Spleen (tissue), 11 donors: ENCODE results near the gene TMEM232. TPM values are rescaled to one million over a fixed set of nuclear protein-coding genes. Genes with fewer than 3 reads are reported as not detected.

Source experiments
- DNase-seq: peaks from one replicate; pipeline ENCODE4 v3.0.0-alpha.2; 2020
- H3K27ac ChIP-seq, 8 donors: fragments of 200-600 bp; sonication (generic) in 7 of 8; 1 replicate in 4 of 8; 2 replicates in 4 of 8; pipeline versions ENCODE4 v1.5.0 to v1.8.0; 2016 to 2021; ENCODE audit warnings: inconsistent platforms in 4 of 8, mild to moderate bottlenecking in 4 of 8, moderate library complexity in 1 of 8
- H3K27me3 ChIP-seq, 7 donors: fragments of 200-600 bp; sonication (generic) in 6 of 7; replicated peaks in 1 of 7; 1 replicate in 4 of 7; 2 replicates in 3 of 7; pipeline versions ENCODE4 v1.5.0 to v1.8.0; 2016 to 2021; ENCODE audit warnings: inconsistent platforms in 3 of 7, mild to moderate bottlenecking in 1 of 7
- H3K36me3 ChIP-seq, 6 donors: fragments of 200-600 bp; sonication (generic) in 5 of 6; 1 replicate in 4 of 6; 2 replicates in 2 of 6; pipeline versions ENCODE4 v1.5.0 to v1.8.0; 2016 to 2021; ENCODE audit warnings: inconsistent platforms in 2 of 6
- H3K4me1 ChIP-seq, 6 donors: fragments of 200-600 bp; sonication (generic) in 5 of 6; 1 replicate in 3 of 6; 2 replicates in 3 of 6; pipeline versions ENCODE4 v1.5.0 to v1.8.0; 2016 to 2021; ENCODE audit warnings: inconsistent platforms in 3 of 6
- H3K4me3 ChIP-seq, 8 donors: fragments of 200-600 bp; sonication (generic) in 7 of 8; 1 replicate in 4 of 8; 2 replicates in 4 of 8; pipeline versions ENCODE4 v1.5.0 to v1.8.0; 2016 to 2021; ENCODE audit warnings: inconsistent platforms in 4 of 8, mild to moderate bottlenecking in 4 of 8, moderate library complexity in 2 of 8
- H3K9me3 ChIP-seq, 8 donors: fragments of 200-600 bp; sonication (generic) in 7 of 8; 1 replicate in 4 of 8; 2 replicates in 4 of 8; pipeline versions ENCODE4 v1.5.0 to v1.8.0; 2016 to 2021; ENCODE audit warnings: inconsistent platforms in 4 of 8
- CTCF ChIP-seq, 11 experiments: fragments of 200-600 bp in 7 of 11; fragments of 450-650 bp in 4 of 11; sonication (generic) in 4 of 11; IDR thresholded peaks in 8 of 11; conservative IDR thresholded peaks in 3 of 11; 1 replicate in 7 of 11; 2 replicates in 4 of 11; pipeline versions ENCODE4 v1.4.0 to v1.8.0; 2016 to 2021; ENCODE audit warnings: antibody characterized with exemption in 11 of 11, inconsistent platforms in 4 of 11, mild to moderate bottlenecking in 1 of 11
- POLR2A ChIP-seq, 3 donors: fragments of 450-650 bp; IDR thresholded peaks; one replicate each; pipeline ENCODE4 v1.5.1; 2017; ENCODE audit warnings: antibody characterized with exemption in 3 of 3, mild to moderate bottlenecking in 1 of 3
- POLR2AphosphoS5 ChIP-seq, 3 donors: sonication (generic); formaldehyde crosslinking; IDR thresholded peaks; one replicate each; pipeline ENCODE4 v1.5.1; 2017; ENCODE audit warnings: antibody characterized with exemption in 3 of 3
- WGBS, 5 donors: extraction: QIAGEN DNeasy Blood & Tissue Kit in 3 of 5; methylation state at CpG; one replicate each; pipeline versions ENCODE4 v1.1.5 to v1.1.7; 2013 to 2018; 5-methylcytosine and 5-hydroxymethylcytosine counted together
- intact Hi-C: fragments of 100-400 bp; cut with DNase I; formaldehyde crosslinking; loops from one replicate; pipeline ENCODE4 v1.15.0; 2023; ENCODE audit warnings: low total_unique reads
- polyA plus RNA-seq, 3 donors: library from polyadenylated mRNA; stranded (reverse); fragments of 200-250 nt; gene quantifications; one replicate each; pipeline ENCODE4 v1.2.1, GENCODE V29; 2013
- total RNA-seq, 7 donors: library from RNA; depleted of rRNA in 3 of 7; stranded (reverse); fragments of >200 nt in 3 of 7; fragmentation: NEBNext Ultra II Directional in 4 of 7; extraction: Animal tissue kit (Norgen Biotek cat#: 25700) in 4 of 7; gene quantifications; one replicate each; pipeline versions ENCODE4 v1.1.0 to v1.2.1, GENCODE V29; 2016 to 2021
- donor health status: healthy with polysubstance abuse.
- donor health status: DM: no; HTN: no; CAD: no; lungs with moderate emphysema.
- donor health status: DM: no; HTN: no; CAD: no.
- donor health status: Bipolar disorder and iron deficiency.
- donor health status: healthy.
- donor health status: DM: no; HTN: no; CAD: no.
- donor health status: DM: yes; HTN: yes; CAD: no.

The TMEM232 gene
- total and polyA plus RNA-seq, 10 donors = 0.11 to 4.3 (median 2.6) TPM

DNA sequence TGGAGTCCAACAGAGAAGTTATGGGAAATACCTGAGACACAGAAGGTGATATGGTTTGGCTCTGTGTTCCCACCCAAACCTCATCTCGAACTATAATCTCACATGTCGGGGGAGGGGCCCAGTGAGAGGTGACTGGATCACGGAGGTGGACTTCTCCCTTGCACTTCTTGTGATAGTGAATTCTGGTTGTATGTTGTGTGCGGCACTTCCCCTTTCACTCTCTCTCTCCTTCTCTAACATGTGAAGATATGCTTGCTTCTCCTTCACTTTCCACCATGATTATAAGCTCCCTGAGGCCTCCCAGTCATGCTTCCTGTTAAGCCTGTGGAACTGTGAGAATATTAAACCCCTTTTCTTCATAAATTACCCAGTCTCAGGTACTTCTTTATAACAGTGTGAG, 96.1 kb downstream of the TMEM232 start:
- Histone ChIP-seq H3K4me1 (no peaks in the 10 kb centered on the region), H3K27me3 (no peaks in the 10 kb centered on the region)
- 78 to 96% (median 86%) methylated on average over 4 of the region's 4 CpGs for WGBS, 5 donors

DNA sequence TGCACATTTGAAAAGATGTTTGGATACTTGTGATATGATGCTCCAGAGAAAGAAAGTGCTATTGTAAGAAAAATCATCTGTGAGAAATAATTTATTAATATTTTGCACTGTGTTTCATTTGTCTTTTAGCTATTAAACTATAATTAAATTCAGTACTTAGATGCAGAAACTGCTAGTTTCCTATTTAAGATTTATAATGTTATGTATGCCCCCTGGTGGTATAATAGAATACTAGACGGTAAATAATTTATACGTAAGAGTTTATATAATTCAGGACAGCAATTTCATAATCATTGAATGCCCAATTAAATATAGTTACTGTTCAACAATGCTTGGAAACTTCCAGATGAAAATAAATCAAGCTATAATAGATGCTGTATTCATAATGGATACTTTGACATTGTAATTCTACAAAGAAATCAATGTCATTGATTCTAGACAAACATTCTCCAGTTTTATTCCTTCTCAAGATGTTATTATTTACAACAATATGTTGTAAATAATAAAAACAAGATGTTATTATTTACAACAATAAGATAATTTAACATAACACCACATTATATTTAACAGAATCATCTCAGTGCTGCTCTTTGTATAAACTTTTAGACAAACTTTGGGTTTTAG, 101.0 kb downstream of the TMEM232 start:
- H3K27me3 ChIP-seq = no peaks in the 10 kb centered on the region
- H3K4me3 ChIP-seq = no peak overlapping the region
- no peak overlapping the region for H3K27ac ChIP-seq
- 2 to 7% (median 5%) methylated on average over 2 of the region's 2 CpGs for WGBS, 5 donors
- DNase-seq = no peak
- no peaks in the 10 kb centered on the region for H3K36me3 ChIP-seq
- TF ChIP-seq POLR2A (IDR thresholded peaks at IDR 0.05) (no peak), POLR2AphosphoS5 (IDR thresholded peaks at IDR 0.05) (no peak), CTCF (IDR thresholded peaks at IDR 0.05 in 8 of 11, conservative IDR thresholded peaks at IDR 0.05 in 3 of 11) (peak in 9 of 11 experiments; percentile 19 to 57 (median 40))
- intact Hi-C loops = no loop called here
- H3K9me3 ChIP-seq = no peaks in the 10 kb centered on the region
- H3K4me1 ChIP-seq = no peaks in the 10 kb centered on the region

More for the DNA sequence above, 96.1 kb downstream of the TMEM232 start:
- peaks cover 0 to 6% (median 0%) of the 10 kb centered on the region in 8 donors for H3K9me3 ChIP-seq
- no peaks in the 10 kb centered on the region for H3K36me3 ChIP-seq
- no peak overlapping the region for H3K27ac ChIP-seq
- DNase-seq = no peak
- intact Hi-C loops = no loop called here
- H3K4me3 ChIP-seq = no peak overlapping the region
- TF ChIP-seq POLR2A (IDR thresholded peaks at IDR 0.05) = no peak
- TF ChIP-seq CTCF (IDR thresholded peaks at IDR 0.05 in 8 of 11, conservative IDR thresholded peaks at IDR 0.05 in 3 of 11) = no peak
- no peak for TF ChIP-seq POLR2AphosphoS5 (IDR thresholded peaks at IDR 0.05)

GRCh38 chr5:110623874-110624273, 102.6 kb downstream of the TMEM232 start:
- Histone ChIP-seq H3K4me1 (no peaks in the 10 kb centered on the region), H3K4me3 (no peak overlapping the region), H3K27me3 (no peaks in the 10 kb centered on the region), H3K27ac (no peak overlapping the region), H3K36me3 (no peaks in the 10 kb centered on the region), H3K9me3 (no peaks in the 10 kb centered on the region)
- DNase-seq = no peak
- intact Hi-C loops = no loop called here
- no peak for TF ChIP-seq POLR2A (IDR thresholded peaks at IDR 0.05)
- no peak for TF ChIP-seq POLR2AphosphoS5 (IDR thresholded peaks at IDR 0.05)
- TF ChIP-seq CTCF (IDR thresholded peaks at IDR 0.05 in 8 of 11, conservative IDR thresholded peaks at IDR 0.05 in 3 of 11) = no peak

DNA sequence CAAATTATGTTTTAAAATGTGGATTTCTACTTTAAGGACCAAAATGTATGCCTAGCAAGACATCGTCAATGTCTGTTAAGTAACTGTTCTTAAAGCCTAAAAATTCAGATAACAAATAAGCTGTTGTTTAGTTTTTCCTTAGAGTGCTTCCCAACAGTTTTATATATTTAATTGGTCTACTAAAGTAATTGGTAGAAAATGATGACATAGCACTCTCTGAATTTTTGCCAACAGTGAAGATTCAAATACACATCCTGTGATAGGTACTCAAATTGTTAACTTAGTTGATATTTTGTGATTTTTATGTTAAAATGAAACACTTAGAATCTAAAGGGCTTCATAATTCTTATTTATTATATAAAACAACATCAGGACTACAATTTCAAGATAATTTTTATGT, 107.5 kb downstream of the TMEM232 start:
- intact Hi-C loops = no loop called here
- TF ChIP-seq CTCF (IDR thresholded peaks at IDR 0.05 in 8 of 11, conservative IDR thresholded peaks at IDR 0.05 in 3 of 11) (no peak), POLR2AphosphoS5 (IDR thresholded peaks at IDR 0.05) (no peak), POLR2A (IDR thresholded peaks at IDR 0.05) (no peak)
- Histone ChIP-seq H3K9me3 (peaks cover 0 to 21% (median 17%) of the 10 kb centered on the region in 8 donors), H3K4me3 (no peak overlapping the region), H3K27me3 (no peaks in the 10 kb centered on the region), H3K36me3 (no peaks in the 10 kb centered on the region), H3K27ac (no peak overlapping the region), H3K4me1 (no peaks in the 10 kb centered on the region)
- no peak for DNase-seq
- 89 to 98% (median 92%) methylated on average over 1 of the region's 1 CpG for WGBS, 5 donors
